ENCODE data around the gene TMEM87B. TPM values are rescaled to one million over a fixed set of nuclear protein-coding genes. Genes with fewer than 3 reads are reported as not detected.

The TMEM87B gene
- total RNA-seq, 1 experiment from 2014 or later: 16.3 TPM

DNA sequence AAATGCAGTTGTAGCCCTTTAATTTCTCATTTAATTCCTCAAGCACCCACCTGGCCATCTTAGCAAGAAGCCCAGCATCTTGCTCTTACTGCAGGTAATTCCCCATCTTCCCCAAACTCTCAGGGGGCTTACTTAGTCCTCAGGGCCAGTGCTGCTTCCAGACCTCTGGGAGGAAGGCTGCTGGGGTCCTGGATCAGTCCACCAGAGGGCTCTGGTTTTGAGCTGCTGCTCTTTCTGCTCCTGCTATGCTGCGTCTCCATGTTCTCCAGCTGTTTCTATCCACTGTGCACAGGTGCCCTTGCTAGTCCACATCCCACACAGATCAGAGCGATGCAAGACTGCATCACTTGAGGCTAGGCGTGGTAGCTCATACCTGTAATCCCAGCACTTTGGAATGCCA is 34.5 kb upstream of the TMEM87B start:
- Mint-ChIP-seq H3K27ac (ENCODE audit: unreplicated experiment) (peak overlapping the region; percentile 52), H3K27me3 (ENCODE audit: insufficient read depth, unreplicated experiment) (no peaks in the 10 kb centered on the region), H3K4me3 (ENCODE audit: unreplicated experiment) (no peak overlapping the region), H3K36me3 (ENCODE audit: insufficient read depth, unreplicated experiment) (peaks cover 75% of the 10 kb centered on the region), H3K9me3 (ENCODE audit: unreplicated experiment) (no peaks in the 10 kb centered on the region), H3K4me1 (ENCODE audit: low read depth, unreplicated experiment) (peaks cover 32% of the 10 kb centered on the region)
- DNase-seq: peak in 1 of 2 experiments; percentile 48
- ChIA-PET CTCF (interaction anchor here (0.7 to 1.4 kb wide), 3 partner anchors 95 to 133 kb away, joined by 3 to 4 read pairs (median 4); no protein-coding TSS in a partner anchor), POLR2A (no interaction called here)
- Histone ChIP-seq H3K4me3 (ENCODE audit: low read depth, low read length) (no peak overlapping the region), H3K27me3 (replicated peaks; ENCODE audit: control insufficient read depth, insufficient read depth, low read length) (no peaks in the 10 kb centered on the region), H3K36me3 (ENCODE audit: control insufficient read depth, insufficient read depth, low read length) (peaks cover 3% of the 10 kb centered on the region), H3K4me1 (peaks cover 19% of the 10 kb centered on the region), H3K9me3 (no peaks in the 10 kb centered on the region)
- TF ChIP-seq CTCF (IDR thresholded peaks at IDR 0.05; ENCODE audit: insufficient read depth in 1 of 2, low read depth in 1 of 2, low read length in 1 of 2, severe bottlenecking in 1 of 2, unreplicated experiment in 1 of 2): peak; percentile 28 to 29
- no TSS peak for BruUV-seq (replicated peaks)
- intact Hi-C loops (cut with micrococcal nuclease; ENCODE audit: unreplicated experiment): loop anchor here (2.0 kb wide), 1 partner anchor 28 kb away; no protein-coding TSS in a partner anchor

DNA sequence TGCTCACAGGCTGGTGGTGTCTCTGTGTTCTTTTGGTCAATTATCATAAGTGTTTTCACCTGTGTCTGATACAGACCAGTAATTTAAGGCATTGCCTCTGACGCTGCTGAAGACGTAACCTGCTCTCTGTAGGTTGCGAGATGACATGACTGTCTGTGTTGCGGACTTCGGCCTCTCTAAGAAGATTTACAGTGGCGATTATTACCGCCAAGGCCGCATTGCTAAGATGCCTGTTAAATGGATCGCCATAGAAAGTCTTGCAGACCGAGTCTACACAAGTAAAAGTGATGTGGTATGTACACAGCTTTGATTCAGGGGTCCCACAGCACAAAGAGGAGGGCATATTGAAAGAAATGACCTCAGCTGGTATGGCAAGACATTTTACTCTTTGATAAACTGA is 33.8 kb upstream of the TMEM87B start:
- no peaks in the 10 kb centered on the region for H3K9me3 Mint-ChIP-seq (ENCODE audit: unreplicated experiment)

GRCh38 chr2:112021781-112022231 is 33.3 kb upstream of the TMEM87B start:
- peaks cover 19% of the 10 kb centered on the region for H3K4me1 ChIP-seq
- no peaks in the 10 kb centered on the region for H3K27me3 ChIP-seq (replicated peaks; ENCODE audit: control insufficient read depth, insufficient read depth, low read length)
- ChIA-PET CTCF (no interaction called here), POLR2A (no interaction called here)
- H3K27me3 Mint-ChIP-seq (ENCODE audit: insufficient read depth, unreplicated experiment): no peaks in the 10 kb centered on the region
- peaks cover 3% of the 10 kb centered on the region for H3K36me3 ChIP-seq (ENCODE audit: control insufficient read depth, insufficient read depth, low read length)
- intact Hi-C loops (cut with micrococcal nuclease; ENCODE audit: unreplicated experiment): loop anchor here (2.0 kb wide), 1 partner anchor 27 kb away; no protein-coding TSS in a partner anchor
- no peaks in the 10 kb centered on the region for H3K9me3 Mint-ChIP-seq (ENCODE audit: unreplicated experiment)
- DNase-seq: no peak
- H3K4me3 Mint-ChIP-seq (ENCODE audit: unreplicated experiment): no peak overlapping the region
- H3K36me3 Mint-ChIP-seq (ENCODE audit: insufficient read depth, unreplicated experiment): peaks cover 76% of the 10 kb centered on the region
- H3K4me1 Mint-ChIP-seq (ENCODE audit: low read depth, unreplicated experiment): peaks cover 32% of the 10 kb centered on the region
- no peak overlapping the region for H3K4me3 ChIP-seq (ENCODE audit: low read depth, low read length)
- no peaks in the 10 kb centered on the region for H3K9me3 ChIP-seq
- TF ChIP-seq CTCF (IDR thresholded peaks at IDR 0.05; ENCODE audit: insufficient read depth in 1 of 2, low read depth in 1 of 2, low read length in 1 of 2, severe bottlenecking in 1 of 2, unreplicated experiment in 1 of 2): no peak
- BruUV-seq (replicated peaks): no TSS peak
- no peak overlapping the region for H3K27ac Mint-ChIP-seq (ENCODE audit: unreplicated experiment)

More for the DNA sequence above, 33.8 kb upstream of the TMEM87B start:
- no peaks in the 10 kb centered on the region for H3K27me3 ChIP-seq (replicated peaks; ENCODE audit: control insufficient read depth, insufficient read depth, low read length)
- peak in 1 of 2 experiments; percentile 46 for DNase-seq
- H3K4me1 ChIP-seq: peaks cover 19% of the 10 kb centered on the region
- Mint-ChIP-seq H3K4me1 (ENCODE audit: low read depth, unreplicated experiment) (peaks cover 32% of the 10 kb centered on the region), H3K36me3 (ENCODE audit: insufficient read depth, unreplicated experiment) (peaks cover 75% of the 10 kb centered on the region), H3K27me3 (ENCODE audit: insufficient read depth, unreplicated experiment) (no peaks in the 10 kb centered on the region), H3K4me3 (ENCODE audit: unreplicated experiment) (no peak overlapping the region), H3K27ac (ENCODE audit: unreplicated experiment) (no peak overlapping the region)
- TF ChIP-seq CTCF (IDR thresholded peaks at IDR 0.05; ENCODE audit: insufficient read depth in 1 of 2, low read depth in 1 of 2, low read length in 1 of 2, severe bottlenecking in 1 of 2, unreplicated experiment in 1 of 2): no peak
- CTCF ChIA-PET: interaction anchor here (1.4 kb wide), 1 partner anchor 124 kb away, joined by 4 read pairs; no protein-coding TSS in a partner anchor
- H3K36me3 ChIP-seq (ENCODE audit: control insufficient read depth, insufficient read depth, low read length): peaks cover 3% of the 10 kb centered on the region
- H3K4me3 ChIP-seq (ENCODE audit: low read depth, low read length): no peak overlapping the region
- no TSS peak for BruUV-seq (replicated peaks)
- POLR2A ChIA-PET: no interaction called here
- intact Hi-C loops (cut with micrococcal nuclease; ENCODE audit: unreplicated experiment): loop anchor here (2.0 kb wide), 1 partner anchor 28 kb away; no protein-coding TSS in a partner anchor
- no peaks in the 10 kb centered on the region for H3K9me3 ChIP-seq
